Measurements from ENCODE around the gene KLHL11.

DNA sequence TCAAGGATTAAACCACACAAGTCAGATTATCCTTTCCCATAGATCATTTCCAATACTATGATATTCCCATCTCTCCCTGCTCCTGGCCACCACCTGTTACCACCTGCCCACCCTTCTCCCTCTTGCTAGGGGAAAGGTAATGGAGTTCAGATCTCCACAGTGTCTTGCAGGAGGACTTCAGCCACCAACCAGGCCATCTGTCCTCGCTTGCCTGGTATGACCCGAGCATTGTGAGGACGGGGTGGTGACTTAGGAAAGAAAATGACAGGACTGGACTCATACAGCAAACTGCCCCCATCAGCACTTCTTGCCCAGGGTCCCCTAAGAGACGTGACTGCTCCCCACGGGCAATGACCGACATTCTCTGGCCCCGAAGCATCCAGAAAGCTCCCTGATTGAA lies 41.6 kb downstream of the KLHL11 start:
- no peak for TF ChIP-seq ARNTL (CRISPR knock-in tag; IDR thresholded peaks at IDR 0.05; ENCODE audit: borderline replicate concordance, low read depth)
- TF ChIP-seq, protein P1, sequence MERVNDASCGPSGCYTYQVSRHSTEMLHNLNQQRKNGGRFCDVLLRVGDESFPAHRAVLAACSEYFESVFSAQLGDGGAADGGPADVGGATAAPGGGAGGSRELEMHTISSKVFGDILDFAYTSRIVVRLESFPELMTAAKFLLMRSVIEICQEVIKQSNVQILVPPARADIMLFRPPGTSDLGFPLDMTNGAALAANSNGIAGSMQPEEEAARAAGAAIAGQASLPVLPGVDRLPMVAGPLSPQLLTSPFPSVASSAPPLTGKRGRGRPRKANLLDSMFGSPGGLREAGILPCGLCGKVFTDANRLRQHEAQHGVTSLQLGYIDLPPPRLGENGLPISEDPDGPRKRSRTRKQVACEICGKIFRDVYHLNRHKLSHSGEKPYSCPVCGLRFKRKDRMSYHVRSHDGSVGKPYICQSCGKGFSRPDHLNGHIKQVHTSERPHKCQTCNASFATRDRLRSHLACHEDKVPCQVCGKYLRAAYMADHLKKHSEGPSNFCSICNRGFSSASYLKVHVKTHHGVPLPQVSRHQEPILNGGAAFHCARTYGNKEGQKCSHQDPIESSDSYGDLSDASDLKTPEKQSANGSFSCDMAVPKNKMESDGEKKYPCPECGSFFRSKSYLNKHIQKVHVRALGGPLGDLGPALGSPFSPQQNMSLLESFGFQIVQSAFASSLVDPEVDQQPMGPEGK (CRISPR knock-in tag; IDR thresholded peaks at IDR 0.05; ENCODE audit: borderline replicate concordance): no peak
- TF ChIP-seq ISL1 (CRISPR knock-in tag; IDR thresholded peaks at IDR 0.05): no peak
- TF ChIP-seq ZFP3 (CRISPR knock-in tag; IDR thresholded peaks at IDR 0.05): no peak
- no peak for TF ChIP-seq SNAI2 (CRISPR knock-in tag; IDR thresholded peaks at IDR 0.05)
- no peak for TF ChIP-seq ZFP30 (CRISPR knock-in tag; IDR thresholded peaks at IDR 0.05)
- TF ChIP-seq GLIS3 (CRISPR knock-in tag; IDR thresholded peaks at IDR 0.05): no peak
- TF ChIP-seq, protein P2, sequence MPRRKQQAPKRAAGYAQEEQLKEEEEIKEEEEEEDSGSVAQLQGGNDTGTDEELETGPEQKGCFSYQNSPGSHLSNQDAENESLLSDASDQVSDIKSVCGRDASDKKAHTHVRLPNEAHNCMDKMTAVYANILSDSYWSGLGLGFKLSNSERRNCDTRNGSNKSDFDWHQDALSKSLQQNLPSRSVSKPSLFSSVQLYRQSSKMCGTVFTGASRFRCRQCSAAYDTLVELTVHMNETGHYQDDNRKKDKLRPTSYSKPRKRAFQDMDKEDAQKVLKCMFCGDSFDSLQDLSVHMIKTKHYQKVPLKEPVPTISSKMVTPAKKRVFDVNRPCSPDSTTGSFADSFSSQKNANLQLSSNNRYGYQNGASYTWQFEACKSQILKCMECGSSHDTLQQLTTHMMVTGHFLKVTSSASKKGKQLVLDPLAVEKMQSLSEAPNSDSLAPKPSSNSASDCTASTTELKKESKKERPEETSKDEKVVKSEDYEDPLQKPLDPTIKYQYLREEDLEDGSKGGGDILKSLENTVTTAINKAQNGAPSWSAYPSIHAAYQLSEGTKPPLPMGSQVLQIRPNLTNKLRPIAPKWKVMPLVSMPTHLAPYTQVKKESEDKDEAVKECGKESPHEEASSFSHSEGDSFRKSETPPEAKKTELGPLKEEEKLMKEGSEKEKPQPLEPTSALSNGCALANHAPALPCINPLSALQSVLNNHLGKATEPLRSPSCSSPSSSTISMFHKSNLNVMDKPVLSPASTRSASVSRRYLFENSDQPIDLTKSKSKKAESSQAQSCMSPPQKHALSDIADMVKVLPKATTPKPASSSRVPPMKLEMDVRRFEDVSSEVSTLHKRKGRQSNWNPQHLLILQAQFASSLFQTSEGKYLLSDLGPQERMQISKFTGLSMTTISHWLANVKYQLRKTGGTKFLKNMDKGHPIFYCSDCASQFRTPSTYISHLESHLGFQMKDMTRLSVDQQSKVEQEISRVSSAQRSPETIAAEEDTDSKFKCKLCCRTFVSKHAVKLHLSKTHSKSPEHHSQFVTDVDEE (CRISPR knock-in tag; IDR thresholded peaks at IDR 0.05): no peak
